ENCODE results near the gene POLD2.

Gene POLD2

GRCh38 chr7:44158096-44158872 is 34.9 kb upstream of the POLD2 start:
- no peak overlapping the region for H3K27ac ChIP-seq (ENCODE audit: low read depth, low read length)
- no peak overlapping the region for H3K9ac ChIP-seq (ENCODE audit: low read length)
- no peak overlapping the region for H3K4me3 ChIP-seq (ENCODE audit: low read length)
- no peaks in the 10 kb centered on the region for H3K36me3 ChIP-seq (ENCODE audit: control insufficient read depth, insufficient read depth, low read length)
- no peaks in the 10 kb centered on the region for H3K4me1 ChIP-seq (ENCODE audit: control insufficient read depth, insufficient read depth, low read length)
- H3K27me3 ChIP-seq (ENCODE audit: control insufficient read depth, insufficient read depth, low read length), result no peaks in the 10 kb centered on the region

- Histone ChIP-seq H3K27ac (ENCODE audit: low read depth, low read length) (no peak overlapping the region), H3K4me1 (ENCODE audit: control insufficient read depth, insufficient read depth, low read length) (no peaks in the 10 kb centered on the region), H3K27me3 (ENCODE audit: control insufficient read depth, insufficient read depth, low read length) (no peaks in the 10 kb centered on the region), H3K9ac (ENCODE audit: low read length) (no peak overlapping the region), H3K36me3 (ENCODE audit: control insufficient read depth, insufficient read depth, low read length) (no peaks in the 10 kb centered on the region), H3K4me3 (ENCODE audit: low read length) (no peak overlapping the region)
These were observed 34.0 kb upstream of the POLD2 start for GRCh38 chr7:44157116-44158080.

- no peak overlapping the region for H3K27ac ChIP-seq (ENCODE audit: low read depth, low read length)
- no peak overlapping the region for H3K9ac ChIP-seq (ENCODE audit: low read length)
- no peak overlapping the region for H3K4me3 ChIP-seq (ENCODE audit: low read length)
- H3K36me3 ChIP-seq (ENCODE audit: control insufficient read depth, insufficient read depth, low read length), result no peaks in the 10 kb centered on the region
- H3K27me3 ChIP-seq (ENCODE audit: control insufficient read depth, insufficient read depth, low read length), result no peaks in the 10 kb centered on the region
- H3K4me1 ChIP-seq (ENCODE audit: control insufficient read depth, insufficient read depth, low read length), result no peaks in the 10 kb centered on the region
These were observed 33.2 kb upstream of the POLD2 start for GRCh38 chr7:44156453-44157010.

GRCh38 chr7:44155191-44156185 is 32.1 kb upstream of the POLD2 start:
- no peaks in the 10 kb centered on the region for H3K36me3 ChIP-seq (ENCODE audit: control insufficient read depth, insufficient read depth, low read length)
- H3K4me1 ChIP-seq (ENCODE audit: control insufficient read depth, insufficient read depth, low read length), result no peaks in the 10 kb centered on the region
- H3K27ac ChIP-seq (ENCODE audit: low read depth, low read length), result no peak overlapping the region
- H3K9ac ChIP-seq (ENCODE audit: low read length), result no peak overlapping the region
- H3K27me3 ChIP-seq (ENCODE audit: control insufficient read depth, insufficient read depth, low read length), result no peaks in the 10 kb centered on the region
- no peak overlapping the region for H3K4me3 ChIP-seq (ENCODE audit: low read length)

GRCh38 chr7:44154703-44155102 is 31.4 kb upstream of the POLD2 start:
- Histone ChIP-seq H3K27me3 (ENCODE audit: control insufficient read depth, insufficient read depth, low read length) (no peaks in the 10 kb centered on the region), H3K9ac (ENCODE audit: low read length) (no peak overlapping the region), H3K4me3 (ENCODE audit: low read length) (no peak overlapping the region), H3K36me3 (ENCODE audit: control insufficient read depth, insufficient read depth, low read length) (no peaks in the 10 kb centered on the region), H3K27ac (ENCODE audit: low read depth, low read length) (no peak overlapping the region), H3K4me1 (ENCODE audit: control insufficient read depth, insufficient read depth, low read length) (no peaks in the 10 kb centered on the region)

- Histone ChIP-seq H3K4me1 (ENCODE audit: control insufficient read depth, insufficient read depth, low read length) (no peaks in the 10 kb centered on the region), H3K27ac (ENCODE audit: low read depth, low read length) (no peak overlapping the region)
These were observed 30.6 kb upstream of the POLD2 start for GRCh38 chr7:44153948-44154335.

GRCh38 chr7:44152971-44153947 is 29.9 kb upstream of the POLD2 start:
- Histone ChIP-seq H3K4me3 (ENCODE audit: low read length) (no peak overlapping the region), H3K27ac (ENCODE audit: low read depth, low read length) (no peak overlapping the region), H3K4me1 (ENCODE audit: control insufficient read depth, insufficient read depth, low read length) (no peaks in the 10 kb centered on the region)

More at GRCh38 chr7:44153948-44154335, 30.6 kb upstream of the POLD2 start:
- H3K36me3 ChIP-seq (ENCODE audit: control insufficient read depth, insufficient read depth, low read length), result no peaks in the 10 kb centered on the region
- no peak overlapping the region for H3K9ac ChIP-seq (ENCODE audit: low read length)
- H3K4me3 ChIP-seq (ENCODE audit: low read length), result no peak overlapping the region
- no peaks in the 10 kb centered on the region for H3K27me3 ChIP-seq (ENCODE audit: control insufficient read depth, insufficient read depth, low read length)

GRCh38 chr7:44151956-44152355 is 28.6 kb upstream of the POLD2 start:
- Histone ChIP-seq H3K4me3 (ENCODE audit: low read length) (no peak overlapping the region), H3K27ac (ENCODE audit: low read depth, low read length) (no peak overlapping the region), H3K27me3 (ENCODE audit: control insufficient read depth, insufficient read depth, low read length) (no peaks in the 10 kb centered on the region), H3K36me3 (ENCODE audit: control insufficient read depth, insufficient read depth, low read length) (no peaks in the 10 kb centered on the region), H3K9ac (ENCODE audit: low read length) (no peak overlapping the region), H3K4me1 (ENCODE audit: control insufficient read depth, insufficient read depth, low read length) (no peaks in the 10 kb centered on the region)

More at GRCh38 chr7:44152971-44153947, 29.9 kb upstream of the POLD2 start:
- Histone ChIP-seq H3K36me3 (ENCODE audit: control insufficient read depth, insufficient read depth, low read length) (no peaks in the 10 kb centered on the region), H3K9ac (ENCODE audit: low read length) (no peak overlapping the region), H3K27me3 (ENCODE audit: control insufficient read depth, insufficient read depth, low read length) (no peaks in the 10 kb centered on the region)

GRCh38 chr7:44150966-44151941 is 27.9 kb upstream of the POLD2 start:
- H3K27me3 ChIP-seq (ENCODE audit: control insufficient read depth, insufficient read depth, low read length), result no peaks in the 10 kb centered on the region
- H3K27ac ChIP-seq (ENCODE audit: low read depth, low read length), result no peak overlapping the region
- no peak overlapping the region for H3K4me3 ChIP-seq (ENCODE audit: low read length)
- H3K36me3 ChIP-seq (ENCODE audit: control insufficient read depth, insufficient read depth, low read length), result no peaks in the 10 kb centered on the region
- no peak overlapping the region for H3K9ac ChIP-seq (ENCODE audit: low read length)
- no peaks in the 10 kb centered on the region for H3K4me1 ChIP-seq (ENCODE audit: control insufficient read depth, insufficient read depth, low read length)

- peaks cover 4% of the 10 kb centered on the region for H3K27me3 ChIP-seq (ENCODE audit: control insufficient read depth, insufficient read depth, low read length)
- H3K4me3 ChIP-seq (ENCODE audit: low read length), result no peak overlapping the region
- H3K9ac ChIP-seq (ENCODE audit: low read length), result no peak overlapping the region
- H3K27ac ChIP-seq (ENCODE audit: low read depth, low read length), result no peak overlapping the region
- H3K36me3 ChIP-seq (ENCODE audit: control insufficient read depth, insufficient read depth, low read length), result no peaks in the 10 kb centered on the region
- no peaks in the 10 kb centered on the region for H3K4me1 ChIP-seq (ENCODE audit: control insufficient read depth, insufficient read depth, low read length)
These were observed 27.1 kb upstream of the POLD2 start for GRCh38 chr7:44150466-44150832.

Data from rectal smooth muscle tissue (tissue), 1 donor.